Measurements from ENCODE around the gene RAE1. TPM values are rescaled to one million over a fixed set of nuclear protein-coding genes. Genes with fewer than 3 reads are reported as not detected.

RAE1 gene
- total and polyA plus RNA-seq, 12 donors: 8.8 to 46.9 (median 22.5) TPM

GRCh38 chr20:57317316-57317788, 33.7 kb upstream of the RAE1 start:
- H3K9me3 ChIP-seq (replicated peaks in 1 of 3): no peaks in the 10 kb centered on the region
- 83 to 88% (median 85%) methylated on average over 8 of the region's 8 CpGs for WGBS, 4 donors
- intact Hi-C loops (cut with DNase I): no loop called here
- no peak for TF ChIP-seq POLR2A (IDR thresholded peaks at IDR 0.05)
- no peak for TF ChIP-seq CTCF (IDR thresholded peaks at IDR 0.05)
- H3K27ac ChIP-seq: no peak overlapping the region
- no peaks in the 10 kb centered on the region for H3K4me1 ChIP-seq (replicated peaks in 1 of 2)
- H3K4me3 ChIP-seq: no peak overlapping the region
- H3K36me3 ChIP-seq (replicated peaks in 1 of 2): no peaks in the 10 kb centered on the region
- no peak for DNase-seq
- H3K27me3 ChIP-seq: peaks cover 3% of the 10 kb centered on the region

GRCh38 chr20:57317789-57318371, 33.2 kb upstream of the RAE1 start:
- no peaks in the 10 kb centered on the region for H3K9me3 ChIP-seq (replicated peaks in 1 of 3)
- WGBS, 4 donors: 72 to 87% (median 80%) methylated on average over 14 of the region's 14 CpGs
- no peak for DNase-seq
- no peak overlapping the region for H3K4me3 ChIP-seq
- intact Hi-C loops (cut with DNase I): no loop called here
- H3K27ac ChIP-seq: no peak overlapping the region
- H3K27me3 ChIP-seq: peaks cover 3% of the 10 kb centered on the region
- H3K4me1 ChIP-seq (replicated peaks in 1 of 2): no peaks in the 10 kb centered on the region
- no peaks in the 10 kb centered on the region for H3K36me3 ChIP-seq (replicated peaks in 1 of 2)
- TF ChIP-seq CTCF (IDR thresholded peaks at IDR 0.05) (no peak), POLR2A (IDR thresholded peaks at IDR 0.05) (no peak)

GRCh38 chr20:57319584-57319983, 31.5 kb upstream of the RAE1 start:
- TF ChIP-seq POLR2A (IDR thresholded peaks at IDR 0.05) (no peak), CTCF (IDR thresholded peaks at IDR 0.05) (no peak)
- no peak overlapping the region for H3K4me3 ChIP-seq
- no peak for DNase-seq
- WGBS, 4 donors: 71 to 80% (median 73%) methylated on average over 4 of the region's 4 CpGs
- H3K9me3 ChIP-seq (replicated peaks in 1 of 3): no peaks in the 10 kb centered on the region
- peaks cover 3% of the 10 kb centered on the region for H3K27me3 ChIP-seq
- intact Hi-C loops (cut with DNase I): no loop called here
- H3K27ac ChIP-seq: no peak overlapping the region
- no peaks in the 10 kb centered on the region for H3K4me1 ChIP-seq (replicated peaks in 1 of 2)
- no peaks in the 10 kb centered on the region for H3K36me3 ChIP-seq (replicated peaks in 1 of 2)

- WGBS, 4 donors: 70 to 78% (median 72%) methylated on average over 3 of the region's 3 CpGs
- intact Hi-C loops (cut with DNase I): no loop called here
Observed at GRCh38 chr20:57320358-57320757, 30.7 kb upstream of the RAE1 start.

More at GRCh38 chr20:57320358-57320757, 30.7 kb upstream of the RAE1 start:
- H3K4me1 ChIP-seq (replicated peaks in 1 of 2): no peaks in the 10 kb centered on the region
- H3K4me3 ChIP-seq: no peak overlapping the region
- no peaks in the 10 kb centered on the region for H3K36me3 ChIP-seq (replicated peaks in 1 of 2)
- H3K9me3 ChIP-seq (replicated peaks in 1 of 3): no peaks in the 10 kb centered on the region
- no peak for DNase-seq
- no peak overlapping the region for H3K27ac ChIP-seq
- TF ChIP-seq CTCF (IDR thresholded peaks at IDR 0.05) (no peak), POLR2A (IDR thresholded peaks at IDR 0.05) (no peak)
- H3K27me3 ChIP-seq: peaks cover 3% of the 10 kb centered on the region
